GM21619 (cell line): ENCODE measurements around the gene TGM1.
"Not testable (repeated sequence)": the region's sequence is repeated elsewhere in the genome, so short reads cannot be mapped to it uniquely, and the experiment has no call there.

Experiments
- ATAC-seq: cut with Tn5 transposase; IDR thresholded peaks from one replicate; pipeline ENCODE4 v1.9.1; 2021; ENCODE audit not compliant: unreplicated experiment

Gene TGM1

DNA sequence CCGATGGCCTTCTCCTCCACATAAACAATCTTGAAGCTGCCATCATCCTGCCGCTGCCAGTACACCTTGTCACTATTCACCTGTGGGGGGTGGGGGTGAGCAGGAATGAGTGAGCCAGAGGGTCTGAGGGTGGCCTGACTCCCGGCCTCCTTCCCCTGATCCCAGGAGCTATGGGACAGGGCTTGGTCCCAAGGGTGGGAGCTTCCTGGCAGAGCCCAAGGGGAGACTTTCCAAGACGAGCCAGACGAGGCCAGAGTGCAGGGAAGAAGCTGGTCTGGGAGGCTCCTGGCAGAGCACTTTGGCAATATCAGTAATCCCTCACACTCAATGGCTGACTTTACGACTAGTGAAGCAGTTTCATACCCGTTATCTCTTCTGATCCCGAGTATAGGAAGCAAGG lies 7.5 kb downstream of the TGM1 start:
- no peak for ATAC-seq

DNA sequence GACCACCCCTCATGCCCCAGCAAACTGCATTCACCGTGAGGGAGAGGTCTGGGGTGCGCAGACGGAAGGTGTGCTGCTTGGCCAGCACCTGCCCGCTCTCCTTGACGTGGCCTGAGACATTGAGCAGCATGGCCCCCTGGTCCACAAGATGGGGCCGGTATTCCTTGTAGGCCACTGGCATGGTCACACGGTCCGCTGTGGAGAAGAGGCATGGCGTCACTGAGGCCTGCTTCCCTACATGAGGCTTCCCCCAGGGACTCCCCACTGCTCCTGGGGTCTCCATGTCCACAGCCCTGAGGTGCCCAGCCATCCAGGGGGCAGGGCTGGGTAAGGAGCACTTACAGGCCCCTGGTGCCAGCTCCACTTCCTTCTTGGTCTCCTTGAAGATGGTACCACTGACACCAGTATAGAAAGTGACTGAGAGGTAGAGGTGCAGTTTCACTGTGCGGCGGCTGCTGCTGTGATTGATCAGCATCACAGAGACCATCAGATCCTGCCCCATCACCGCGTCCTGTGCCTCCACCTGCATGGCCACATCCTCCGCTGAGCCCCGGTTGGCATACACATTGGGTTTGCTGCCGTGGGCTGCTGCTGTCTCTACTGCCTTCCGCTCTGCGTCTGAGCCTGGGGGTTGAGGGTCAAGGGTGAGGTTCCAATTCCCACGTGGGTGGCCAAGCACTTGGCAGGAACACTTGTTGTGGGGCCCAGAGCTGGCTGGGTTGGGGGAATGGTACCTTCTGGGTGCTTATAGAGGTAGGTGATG lies 8.2 kb downstream of the TGM1 start:
- no peak for ATAC-seq

DNA sequence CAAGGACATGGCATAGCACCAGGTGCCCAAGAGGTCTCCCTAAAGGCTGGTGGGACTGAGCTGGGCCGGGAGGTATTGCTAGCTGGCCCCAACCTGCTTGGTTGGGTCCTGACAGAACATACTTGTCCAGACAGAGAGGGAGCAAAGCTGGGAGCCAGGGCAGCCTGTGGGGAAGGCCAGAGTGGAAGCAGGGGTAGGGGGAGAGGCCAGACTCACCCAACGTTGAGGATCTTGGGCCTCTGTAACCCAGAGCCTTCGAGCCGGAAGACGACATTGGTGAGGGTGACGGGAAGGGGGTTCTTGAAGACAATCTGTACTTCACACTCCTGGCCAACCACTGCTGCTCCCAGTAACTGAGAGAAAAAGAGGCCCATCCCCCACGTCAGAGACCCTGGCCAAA lies 9.0 kb downstream of the TGM1 start:
- no peak for ATAC-seq

- ATAC-seq, result no peak
Measured at GRCh38 chr14:24252289-24253124, 10.5 kb downstream of the TGM1 start.

- no peak for ATAC-seq
Measured at GRCh38 chr14:24251880-24252288, 11.1 kb downstream of the TGM1 start.

DNA sequence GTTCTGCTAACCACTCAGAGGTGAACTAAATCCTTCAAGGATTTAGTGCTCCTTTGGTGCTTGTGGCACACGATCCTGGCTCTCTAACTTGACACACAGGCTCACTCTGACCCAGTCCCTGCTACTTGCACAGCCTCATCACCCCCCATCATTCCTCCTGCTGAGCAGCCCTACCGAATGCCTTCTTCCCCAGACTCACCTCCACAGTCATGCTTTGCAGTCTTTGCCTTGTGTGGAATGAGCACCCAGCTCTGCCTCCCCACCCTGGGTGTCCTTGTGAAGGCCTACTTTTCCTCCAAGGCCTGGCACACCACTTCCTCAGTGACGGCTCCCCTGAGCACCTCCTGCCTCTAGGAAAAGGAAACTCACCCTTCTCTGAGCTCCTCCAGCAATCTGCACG lies 12.6 kb downstream of the TGM1 start:
- ATAC-seq, result no peak

DNA sequence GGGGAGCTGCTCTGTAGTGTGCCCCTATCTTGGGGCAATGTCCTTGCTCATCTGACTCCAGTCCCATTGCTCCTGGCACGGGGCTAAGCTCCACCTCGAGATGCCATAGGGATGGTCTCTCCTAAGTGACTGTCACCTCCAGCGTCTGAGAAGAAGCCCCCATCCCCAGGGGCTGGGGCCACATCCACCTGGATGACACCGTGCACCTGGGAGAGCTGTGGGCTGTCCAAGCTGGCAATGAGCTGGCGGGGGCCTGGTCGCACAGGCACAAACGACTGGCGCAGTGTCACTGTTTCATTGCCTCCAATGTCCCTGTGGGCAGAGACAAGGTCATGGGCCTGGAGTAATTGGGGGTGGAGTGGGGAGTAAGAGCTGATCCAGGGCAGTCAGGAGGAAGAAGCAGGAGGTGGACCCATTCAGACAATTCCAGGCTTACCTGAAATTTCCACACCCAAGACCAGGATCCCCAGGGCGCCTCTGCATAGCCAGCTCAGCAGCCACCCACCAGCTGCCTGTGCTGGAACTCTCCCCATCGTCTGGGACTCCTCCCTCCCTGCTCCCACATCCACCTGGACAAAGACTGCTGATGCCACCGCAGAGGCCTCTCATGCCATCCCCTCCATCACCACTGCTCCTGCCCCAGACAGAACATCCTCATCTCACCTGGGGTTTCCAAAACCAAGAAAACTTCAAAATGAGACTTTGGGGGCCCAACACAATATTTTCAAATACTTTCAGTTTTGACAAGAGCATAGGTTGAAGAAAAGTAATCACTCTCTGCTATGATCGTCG lies 13.6 kb downstream of the TGM1 start:
- ATAC-seq, result no peak

GRCh38 chr14:24247422-24247821 lies 15.6 kb downstream of the TGM1 start:
- no peak for ATAC-seq

- peak; percentile 26 for ATAC-seq
Measured at GRCh38 chr14:24246765-24247212, 16.2 kb downstream of the TGM1 start.

DNA sequence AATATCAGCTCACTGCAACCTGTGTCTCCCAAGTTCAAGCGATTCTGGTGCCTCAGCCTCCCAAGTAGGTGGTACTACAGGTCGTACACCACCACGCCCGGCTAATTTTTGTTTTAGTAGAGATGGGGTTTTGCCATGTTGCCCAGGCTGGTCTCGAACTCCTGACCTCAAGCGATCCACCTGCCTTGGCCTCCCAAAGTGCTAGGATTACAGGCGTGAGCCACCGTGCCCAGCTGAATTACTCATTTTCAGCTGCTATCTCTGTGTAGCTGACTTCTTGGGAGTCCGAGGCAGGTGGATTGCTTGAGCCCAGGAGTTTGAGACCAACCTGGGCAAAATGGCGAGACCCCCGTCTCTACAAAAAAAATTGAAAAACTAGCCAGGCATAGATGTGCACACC lies 17.6 kb downstream of the TGM1 start:
- not testable (repeated sequence) for ATAC-seq

DNA sequence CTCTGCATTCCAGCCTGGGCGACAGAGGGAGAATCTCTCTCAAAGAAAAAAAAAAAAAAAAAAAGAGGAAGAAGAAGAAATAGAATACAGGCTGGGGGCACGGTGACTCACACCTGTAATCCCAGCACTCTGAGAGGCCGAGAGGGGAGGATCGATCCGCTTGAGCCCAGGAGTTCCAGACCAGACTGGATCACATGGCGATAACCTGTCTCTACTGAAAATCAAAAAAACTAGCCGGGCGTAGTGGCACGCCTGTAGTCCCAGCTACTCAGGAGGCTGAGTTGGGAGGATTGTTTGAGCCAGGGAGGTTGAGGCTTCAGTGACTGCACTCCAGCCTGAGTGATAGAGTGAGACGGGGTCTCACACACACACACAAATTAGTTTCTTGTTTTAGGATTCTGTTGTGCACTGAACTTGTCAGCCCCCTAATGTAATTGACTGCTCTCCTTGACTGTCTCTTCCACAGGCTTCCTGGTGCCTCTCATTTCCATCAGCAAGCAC lies 19.6 kb downstream of the TGM1 start:
- no peak for ATAC-seq

GRCh38 chr14:24241829-24242443 lies 21.0 kb downstream of the TGM1 start:
- peak; percentile 66 for ATAC-seq

GRCh38 chr14:24240110-24240918 lies 22.7 kb downstream of the TGM1 start:
- no peak for ATAC-seq

DNA sequence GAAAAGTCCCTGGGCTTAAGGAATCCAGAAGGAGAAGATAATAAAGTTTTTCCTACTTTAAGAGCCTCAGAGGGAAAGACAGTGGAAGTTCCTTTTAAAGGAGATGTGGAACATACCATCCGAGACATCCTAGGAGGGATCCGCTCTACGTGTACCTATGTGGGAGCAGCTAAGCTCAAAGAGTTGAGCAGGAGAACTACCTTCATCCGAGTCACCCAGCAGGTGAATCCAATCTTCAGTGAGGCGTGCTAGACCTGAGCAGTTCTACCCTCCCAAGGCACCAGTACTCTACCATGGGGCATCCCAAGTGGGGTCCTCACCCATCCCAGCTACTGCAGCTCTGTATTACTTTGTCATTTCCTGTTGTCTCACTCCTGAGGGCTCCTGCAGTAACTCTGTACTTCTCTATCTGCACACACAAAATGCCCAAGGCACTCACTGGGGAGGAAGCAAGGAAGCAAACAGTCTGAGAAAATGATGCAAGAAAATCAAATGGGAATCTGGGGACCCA lies 24.4 kb downstream of the TGM1 start:
- ATAC-seq, result no peak

DNA sequence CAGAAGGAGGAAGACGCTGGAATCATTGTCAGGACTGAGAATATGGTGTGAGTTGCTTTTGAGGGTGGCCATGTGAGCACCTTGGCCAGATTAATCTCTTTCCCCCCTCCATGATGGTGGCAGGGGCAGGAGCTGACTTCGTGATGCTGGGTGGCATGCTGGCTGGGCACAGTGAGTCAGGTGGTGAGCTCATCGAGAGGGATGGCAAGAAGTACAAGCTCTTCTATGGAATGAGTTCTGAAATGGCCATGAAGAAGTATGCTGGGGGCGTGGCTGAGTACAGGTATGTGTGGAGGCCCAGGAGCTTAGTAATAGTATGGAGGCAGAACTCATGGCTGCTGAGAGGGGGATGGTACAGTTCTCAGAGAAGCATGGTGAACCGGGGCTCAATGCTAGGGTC lies 24.9 kb downstream of the TGM1 start:
- no peak for ATAC-seq

DNA sequence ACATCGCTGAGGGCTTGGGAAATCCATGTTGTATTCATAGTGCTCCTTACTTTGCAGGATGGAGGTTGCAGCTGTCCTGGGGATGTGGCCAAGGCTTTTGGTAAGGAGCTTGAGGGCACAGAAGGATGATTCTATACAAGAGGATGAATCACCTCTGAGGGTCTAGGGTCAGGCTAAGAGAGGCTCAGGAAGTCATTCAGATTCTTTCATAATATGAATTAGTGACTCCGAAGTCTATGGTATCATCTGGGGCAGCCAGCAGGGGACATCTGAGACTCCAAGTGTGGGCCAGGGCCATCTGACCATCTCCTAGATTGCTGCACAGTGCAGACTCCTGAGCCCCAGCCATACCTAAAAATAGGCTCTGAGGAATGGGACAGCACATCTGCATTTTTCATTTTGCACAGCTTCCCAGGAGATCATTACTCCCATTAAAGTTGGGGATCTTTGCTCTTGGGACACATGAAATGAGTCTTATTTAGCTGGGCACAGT lies 25.5 kb downstream of the TGM1 start:
- ATAC-seq, result no peak

DNA sequence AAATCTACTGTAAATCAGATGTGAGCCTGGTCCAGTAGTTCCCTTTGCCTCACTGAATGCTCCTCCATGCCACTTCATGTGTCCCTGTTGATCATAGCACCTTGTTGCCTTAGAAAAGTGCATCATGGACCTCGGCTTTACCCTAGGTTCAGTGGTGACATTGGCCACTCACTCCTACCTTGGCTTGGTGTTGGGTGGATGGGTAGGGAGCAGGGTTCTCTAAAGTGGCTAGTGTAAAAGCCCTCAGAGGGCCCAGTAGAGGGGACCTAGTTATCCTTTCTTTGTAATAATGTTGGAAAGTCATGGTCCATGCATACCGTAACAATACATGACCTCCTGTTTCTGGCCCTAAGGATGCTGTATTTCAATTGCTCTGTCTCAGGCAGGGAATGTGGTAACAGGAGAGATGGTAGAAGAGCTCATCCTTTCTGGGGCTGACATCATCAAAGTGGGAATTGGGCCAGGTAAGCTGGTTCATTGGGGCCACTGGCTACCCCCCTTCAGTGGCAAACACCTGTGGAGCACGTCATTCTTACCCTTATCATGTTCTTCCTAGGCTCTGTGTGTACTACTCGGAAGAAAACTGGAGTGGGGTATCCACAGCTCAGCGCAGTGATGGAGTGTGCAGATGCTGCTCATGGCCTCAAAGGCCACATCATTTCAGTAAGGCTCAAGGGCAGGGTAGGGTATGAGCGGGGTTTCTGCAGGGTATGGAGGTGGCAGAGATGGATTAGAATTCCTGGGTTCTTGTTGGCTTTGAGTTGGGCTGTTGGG lies 26.1 kb downstream of the TGM1 start:
- no peak for ATAC-seq

DNA sequence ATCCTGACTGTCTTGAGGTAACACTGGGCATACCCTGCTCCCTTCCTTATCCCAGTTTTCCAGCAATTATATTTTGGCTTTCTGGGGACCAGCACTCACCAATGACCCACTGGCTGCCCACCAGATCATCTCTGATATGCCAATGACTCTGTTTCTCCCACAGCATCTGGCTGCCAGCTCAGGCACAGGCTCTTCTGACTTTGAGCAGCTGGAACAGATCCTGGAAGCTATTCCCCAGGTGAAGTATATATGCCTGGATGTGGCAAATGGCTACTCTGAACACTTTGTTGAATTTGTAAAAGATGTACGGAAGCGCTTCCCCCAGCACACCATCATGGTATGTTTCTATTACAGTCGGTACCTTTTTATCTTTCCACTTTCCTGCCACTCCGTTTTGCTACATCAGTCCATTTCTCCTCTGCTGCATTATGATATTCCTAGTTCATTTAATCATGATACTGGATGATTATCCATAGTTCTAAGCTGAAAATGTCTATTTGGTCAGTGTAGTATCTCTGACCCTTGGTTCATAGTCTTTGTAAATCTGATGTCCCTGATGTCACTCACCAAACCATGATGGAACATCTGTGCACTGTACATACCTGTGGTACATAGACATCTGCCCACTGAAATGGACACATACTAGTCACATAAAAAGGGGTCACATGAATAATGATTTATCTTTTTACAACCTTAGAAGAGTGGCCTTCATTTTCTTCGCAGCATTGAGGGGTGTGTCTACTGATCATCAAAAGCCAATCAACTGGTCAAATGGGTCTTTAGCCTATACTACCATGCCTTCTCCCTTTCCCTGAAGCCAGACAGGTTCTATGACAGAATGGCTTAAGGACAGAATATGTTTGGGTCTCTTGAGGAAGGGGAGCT lies 26.9 kb downstream of the TGM1 start:
- no peak for ATAC-seq
